ENCODE data around the gene KCTD18. TPM values are rescaled to one million over a fixed set of nuclear protein-coding genes. Genes with fewer than 3 reads are reported as not detected.

KCTD18 gene
- total and polyA plus RNA-seq, 10 of the 15 experiments (the other 5 are each of a cell fraction or from before 2014, with no cell fraction given) = 1.4 to 16.9 (median 12.5) TPM

DNA sequence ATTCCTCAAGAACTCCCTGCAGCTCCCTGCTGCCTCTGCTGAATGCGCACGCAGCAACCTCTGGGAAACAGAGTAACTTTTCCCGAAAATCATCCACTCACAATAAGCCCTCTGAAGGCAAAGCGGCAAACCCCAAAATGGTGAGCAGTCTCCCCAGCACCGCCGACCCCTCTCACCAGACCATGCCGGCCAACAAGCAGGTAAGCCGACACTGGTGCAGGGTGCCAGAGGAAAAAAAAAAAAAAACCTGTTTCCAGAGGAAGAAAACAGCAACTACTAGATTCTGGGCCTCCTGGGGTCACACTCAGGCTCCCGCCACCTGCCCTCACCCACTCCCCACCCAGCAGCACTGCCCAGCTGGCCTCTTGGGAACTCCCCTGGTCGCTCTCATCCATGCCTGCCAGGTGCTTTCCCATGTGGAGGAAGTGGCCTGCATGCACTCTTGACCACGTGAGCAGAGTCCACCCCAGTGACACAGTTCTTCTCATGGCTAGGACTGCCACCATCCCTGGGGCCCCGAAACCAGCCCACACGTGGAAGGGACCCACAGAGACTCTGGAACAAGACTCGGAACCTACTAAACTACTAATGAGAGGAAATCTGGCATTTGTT, 36.9 kb downstream of the KCTD18 start (continued):
- TF ChIP-seq, protein P1, sequence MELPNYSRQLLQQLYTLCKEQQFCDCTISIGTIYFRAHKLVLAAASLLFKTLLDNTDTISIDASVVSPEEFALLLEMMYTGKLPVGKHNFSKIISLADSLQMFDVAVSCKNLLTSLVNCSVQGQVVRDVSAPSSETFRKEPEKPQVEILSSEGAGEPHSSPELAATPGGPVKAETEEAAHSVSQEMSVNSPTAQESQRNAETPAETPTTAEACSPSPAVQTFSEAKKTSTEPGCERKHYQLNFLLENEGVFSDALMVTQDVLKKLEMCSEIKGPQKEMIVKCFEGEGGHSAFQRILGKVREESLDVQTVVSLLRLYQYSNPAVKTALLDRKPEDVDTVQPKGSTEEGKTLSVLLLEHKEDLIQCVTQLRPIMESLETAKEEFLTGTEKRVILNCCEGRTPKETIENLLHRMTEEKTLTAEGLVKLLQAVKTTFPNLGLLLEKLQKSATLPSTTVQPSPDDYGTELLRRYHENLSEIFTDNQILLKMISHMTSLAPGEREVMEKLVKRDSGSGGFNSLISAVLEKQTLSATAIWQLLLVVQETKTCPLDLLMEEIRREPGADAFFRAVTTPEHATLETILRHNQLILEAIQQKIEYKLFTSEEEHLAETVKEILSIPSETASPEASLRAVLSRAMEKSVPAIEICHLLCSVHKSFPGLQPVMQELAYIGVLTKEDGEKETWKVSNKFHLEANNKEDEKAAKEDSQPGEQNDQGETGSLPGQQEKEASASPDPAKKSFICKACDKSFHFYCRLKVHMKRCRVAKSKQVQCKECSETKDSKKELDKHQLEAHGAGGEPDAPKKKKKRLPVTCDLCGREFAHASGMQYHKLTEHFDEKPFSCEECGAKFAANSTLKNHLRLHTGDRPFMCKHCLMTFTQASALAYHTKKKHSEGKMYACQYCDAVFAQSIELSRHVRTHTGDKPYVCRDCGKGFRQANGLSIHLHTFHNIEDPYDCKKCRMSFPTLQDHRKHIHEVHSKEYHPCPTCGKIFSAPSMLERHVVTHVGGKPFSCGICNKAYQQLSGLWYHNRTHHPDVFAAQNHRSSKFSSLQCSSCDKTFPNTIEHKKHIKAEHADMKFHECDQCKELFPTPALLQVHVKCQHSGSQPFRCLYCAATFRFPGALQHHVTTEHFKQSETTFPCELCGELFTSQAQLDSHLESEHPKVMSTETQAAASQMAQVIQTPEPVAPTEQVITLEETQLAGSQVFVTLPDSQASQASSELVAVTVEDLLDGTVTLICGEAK (IDR thresholded peaks at IDR 0.05; ENCODE audit: borderline replicate concordance) = no peak
- TF ChIP-seq MXI1 (IDR thresholded peaks at IDR 0.05; ENCODE audit: low read depth, low read length) (no peak), IKZF2 (IDR thresholded peaks at IDR 0.05) (peak; percentile 28 to 36; a peak in 2 of 4 replicates), GATAD2B (conservative IDR thresholded peaks at IDR 0.05; ENCODE audit: low read depth) (peak; percentile 47; the same call in 1 of the 2 replicates), TCF3 (IDR thresholded peaks at IDR 0.05; ENCODE audit: borderline replicate concordance, insufficient read depth, low read depth, low read length) (peak; percentile 82), NR2C1 (IDR thresholded peaks at IDR 0.05) (no peak), CHD1 (IDR thresholded peaks at IDR 0.05; ENCODE audit: low read depth, low read length) (no peak), CBX3 (IDR thresholded peaks at IDR 0.05; ENCODE audit: borderline replicate concordance, low read depth) (no peak), RAD21 (IDR thresholded peaks at IDR 0.05; ENCODE audit: insufficient read depth, low read depth, low read length) (no peak), EZH2 (IDR thresholded peaks at IDR 0.05; ENCODE audit: borderline replicate concordance, control insufficient read depth, low read depth, low read length) (no peak), EP300 (IDR thresholded peaks at IDR 0.05; ENCODE audit: borderline replicate concordance in 1 of 2, control insufficient read depth in 1 of 2, low read depth in 2 of 2, low read length in 2 of 2) (0 out of 4 replicates have a peak, but pooled peaks of 1 of the 2 experiments have one; percentile 19), RCOR1 (conservative IDR thresholded peaks at IDR 0.05; ENCODE audit: low read depth, low read length) (no peak), PAX5 (IDR thresholded peaks at IDR 0.05; ENCODE audit: borderline replicate concordance, low read depth, low read length) (peak; percentile 80; the same call in 1 of the 2 replicates), BHLHE40 (IDR thresholded peaks at IDR 0.05; ENCODE audit: borderline replicate concordance in 1 of 2, low read depth in 2 of 2, low read length in 1 of 2) (peak; percentile 58 to 83; a peak in 3 of 4 replicates), IKZF1 (conservative IDR thresholded peaks at IDR 0.05) (peak; percentile 56), IRF3 (IDR thresholded peaks at IDR 0.05) (no peak), NFXL1 (IDR thresholded peaks at IDR 0.05; ENCODE audit: borderline replicate concordance) (no peak), CREB1 (IDR thresholded peaks at IDR 0.05; ENCODE audit: low read depth) (no peak), SMAD5 (IDR thresholded peaks at IDR 0.05; ENCODE audit: low read depth) (no peak), SREBF2 (IDR thresholded peaks at IDR 0.05; ENCODE audit: low read length) (no peak), FOXM1 (IDR thresholded peaks at IDR 0.05; ENCODE audit: low read depth, low read length) (peak; percentile 48; the same call in 1 of the 2 replicates)
- TF ChIP-seq, protein P2, sequence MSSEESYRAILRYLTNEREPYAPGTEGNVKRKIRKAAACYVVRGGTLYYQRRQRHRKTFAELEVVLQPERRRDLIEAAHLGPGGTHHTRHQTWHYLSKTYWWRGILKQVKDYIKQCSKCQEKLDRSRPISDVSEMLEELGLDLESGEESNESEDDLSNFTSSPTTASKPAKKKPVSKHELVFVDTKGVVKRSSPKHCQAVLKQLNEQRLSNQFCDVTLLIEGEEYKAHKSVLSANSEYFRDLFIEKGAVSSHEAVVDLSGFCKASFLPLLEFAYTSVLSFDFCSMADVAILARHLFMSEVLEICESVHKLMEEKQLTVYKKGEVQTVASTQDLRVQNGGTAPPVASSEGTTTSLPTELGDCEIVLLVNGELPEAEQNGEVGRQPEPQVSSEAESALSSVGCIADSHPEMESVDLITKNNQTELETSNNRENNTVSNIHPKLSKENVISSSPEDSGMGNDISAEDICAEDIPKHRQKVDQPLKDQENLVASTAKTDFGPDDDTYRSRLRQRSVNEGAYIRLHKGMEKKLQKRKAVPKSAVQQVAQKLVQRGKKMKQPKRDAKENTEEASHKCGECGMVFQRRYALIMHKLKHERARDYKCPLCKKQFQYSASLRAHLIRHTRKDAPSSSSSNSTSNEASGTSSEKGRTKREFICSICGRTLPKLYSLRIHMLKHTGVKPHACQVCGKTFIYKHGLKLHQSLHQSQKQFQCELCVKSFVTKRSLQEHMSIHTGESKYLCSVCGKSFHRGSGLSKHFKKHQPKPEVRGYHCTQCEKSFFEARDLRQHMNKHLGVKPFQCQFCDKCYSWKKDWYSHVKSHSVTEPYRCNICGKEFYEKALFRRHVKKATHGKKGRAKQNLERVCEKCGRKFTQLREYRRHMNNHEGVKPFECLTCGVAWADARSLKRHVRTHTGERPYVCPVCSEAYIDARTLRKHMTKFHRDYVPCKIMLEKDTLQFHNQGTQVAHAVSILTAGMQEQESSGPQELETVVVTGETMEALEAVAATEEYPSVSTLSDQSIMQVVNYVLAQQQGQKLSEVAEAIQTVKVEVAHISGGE (CRISPR knock-in tag; IDR thresholded peaks at IDR 0.05) = no peak
